T1000 (cell line): ENCODE results near the gene ATG101.

ENCODE experiments used
- DNase-seq: peaks from one replicate; lab custom pipeline; 2025; ENCODE audit warnings: mixed read lengths; lab: John Stamatoyannopoulos, UW

Gene ATG101

GRCh38 chr12:52079576-52080402, 10.0 kb downstream of the ATG101 start, which contains the start of gene SMIM41:
Gene SMIM41, plus strand, starts transcription at chr12:52079704. Its CDS starts 76 bp downstream, at chr12:52079780.
- no peak for DNase-seq

GRCh38 chr12:52080403-52081251, 10.8 kb downstream of the ATG101 start:
- no peak for DNase-seq

- no peak for DNase-seq
Observed at GRCh38 chr12:52081263-52081733, 11.5 kb downstream of the ATG101 start.

- DNase-seq = no peak
Observed at GRCh38 chr12:52082026-52082668, 12.4 kb downstream of the ATG101 start.

GRCh38 chr12:52082669-52082987, 12.8 kb downstream of the ATG101 start:
- no peak for DNase-seq

- DNase-seq = peak; percentile 98
Observed at GRCh38 chr12:52082988-52083637, 13.3 kb downstream of the ATG101 start.

GRCh38 chr12:52083638-52083996, 13.8 kb downstream of the ATG101 start:
- no peak for DNase-seq

GRCh38 chr12:52084491-52085231, 14.9 kb downstream of the ATG101 start:
- no peak for DNase-seq

GRCh38 chr12:52085682-52086180, 16.0 kb downstream of the ATG101 start:
- DNase-seq = no peak

- no peak for DNase-seq
Observed at GRCh38 chr12:52086366-52086765, 16.6 kb downstream of the ATG101 start.

GRCh38 chr12:52086944-52087835, 17.4 kb downstream of the ATG101 start:
- DNase-seq = no peak

- no peak for DNase-seq
Observed at GRCh38 chr12:52087961-52088820, 18.4 kb downstream of the ATG101 start.

- DNase-seq = no peak
Observed at GRCh38 chr12:52089491-52089890, 19.7 kb downstream of the ATG101 start.

- no peak for DNase-seq
Observed at GRCh38 chr12:52090291-52090690, 20.5 kb downstream of the ATG101 start.

- DNase-seq = no peak
Observed at GRCh38 chr12:52091061-52091460, 21.3 kb downstream of the ATG101 start.

- DNase-seq = no peak
Observed at GRCh38 chr12:52091869-52092268, 22.1 kb downstream of the ATG101 start.

- no peak for DNase-seq
Observed at GRCh38 chr12:52093346-52093745, 23.6 kb downstream of the ATG101 start.

- no peak for DNase-seq
Observed at GRCh38 chr12:52096332-52097044, 26.7 kb downstream of the ATG101 start.
